Prostate gland (tissue), 2 donors: Measurements from ENCODE around the gene NOTCH4.

Experiments
- POLR2A ChIP-seq: fragments of 450-650 bp; IDR thresholded peaks from one replicate; pipeline ENCODE4 v1.6.1; 2016; ENCODE audit warnings: antibody characterized with exemption, mild to moderate bottlenecking
- POLR2AphosphoS5 ChIP-seq: sonication (generic); formaldehyde crosslinking; IDR thresholded peaks from one replicate; pipeline ENCODE4 v1.6.1; 2017; ENCODE audit warnings: antibody characterized with exemption
- TF ChIP-seq, protein P1 (sequence below), 4 experiments: fragments of 200-600 bp in 2 of 4; fragments of 450-650 bp in 2 of 4; sonication (generic) in 2 of 4; IDR thresholded peaks; 1 replicate in 3 of 4; 2 replicates in 1 of 4; pipeline ENCODE4 v1.5.1; 2016 to 2019; ENCODE audit warnings: antibody characterized with exemption in 4 of 4, mild to moderate bottlenecking in 2 of 4, moderate library complexity in 2 of 4

DNA sequence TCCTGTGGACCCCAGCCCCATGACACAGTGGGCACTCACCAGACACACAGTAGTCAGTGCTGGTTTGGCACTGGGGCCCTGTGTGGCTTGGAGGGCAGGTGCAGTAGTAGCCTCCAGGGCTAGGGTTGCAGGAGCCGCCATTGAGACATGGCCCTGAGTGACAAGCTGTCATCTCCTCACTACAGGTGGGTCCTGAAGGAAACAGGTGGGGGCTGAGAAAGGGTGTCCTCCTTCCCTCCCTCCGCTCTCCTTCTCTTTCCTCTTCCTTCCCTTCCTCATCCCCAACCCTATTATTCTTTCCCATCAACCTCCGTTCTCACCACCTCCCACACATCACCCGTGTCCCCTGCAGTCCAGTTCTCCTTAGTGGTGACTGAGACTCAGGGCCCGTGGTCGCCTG, 10.2 kb downstream of the NOTCH4 start:
- TF ChIP-seq, protein P1, sequence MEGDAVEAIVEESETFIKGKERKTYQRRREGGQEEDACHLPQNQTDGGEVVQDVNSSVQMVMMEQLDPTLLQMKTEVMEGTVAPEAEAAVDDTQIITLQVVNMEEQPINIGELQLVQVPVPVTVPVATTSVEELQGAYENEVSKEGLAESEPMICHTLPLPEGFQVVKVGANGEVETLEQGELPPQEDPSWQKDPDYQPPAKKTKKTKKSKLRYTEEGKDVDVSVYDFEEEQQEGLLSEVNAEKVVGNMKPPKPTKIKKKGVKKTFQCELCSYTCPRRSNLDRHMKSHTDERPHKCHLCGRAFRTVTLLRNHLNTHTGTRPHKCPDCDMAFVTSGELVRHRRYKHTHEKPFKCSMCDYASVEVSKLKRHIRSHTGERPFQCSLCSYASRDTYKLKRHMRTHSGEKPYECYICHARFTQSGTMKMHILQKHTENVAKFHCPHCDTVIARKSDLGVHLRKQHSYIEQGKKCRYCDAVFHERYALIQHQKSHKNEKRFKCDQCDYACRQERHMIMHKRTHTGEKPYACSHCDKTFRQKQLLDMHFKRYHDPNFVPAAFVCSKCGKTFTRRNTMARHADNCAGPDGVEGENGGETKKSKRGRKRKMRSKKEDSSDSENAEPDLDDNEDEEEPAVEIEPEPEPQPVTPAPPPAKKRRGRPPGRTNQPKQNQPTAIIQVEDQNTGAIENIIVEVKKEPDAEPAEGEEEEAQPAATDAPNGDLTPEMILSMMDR (IDR thresholded peaks at IDR 0.05): no peak
- no peak for TF ChIP-seq POLR2A
- TF ChIP-seq POLR2AphosphoS5: no peak
